HG03135 (cell line): ENCODE results near the gene WDR81.

Source experiments
- ATAC-seq: cut with Tn5 transposase; IDR thresholded peaks from one replicate; pipeline ENCODE4 v1.9.1; 2021; ENCODE audit warnings: mild to moderate bottlenecking, moderate library complexity; ENCODE audit not compliant: unreplicated experiment

WDR81 gene

DNA sequence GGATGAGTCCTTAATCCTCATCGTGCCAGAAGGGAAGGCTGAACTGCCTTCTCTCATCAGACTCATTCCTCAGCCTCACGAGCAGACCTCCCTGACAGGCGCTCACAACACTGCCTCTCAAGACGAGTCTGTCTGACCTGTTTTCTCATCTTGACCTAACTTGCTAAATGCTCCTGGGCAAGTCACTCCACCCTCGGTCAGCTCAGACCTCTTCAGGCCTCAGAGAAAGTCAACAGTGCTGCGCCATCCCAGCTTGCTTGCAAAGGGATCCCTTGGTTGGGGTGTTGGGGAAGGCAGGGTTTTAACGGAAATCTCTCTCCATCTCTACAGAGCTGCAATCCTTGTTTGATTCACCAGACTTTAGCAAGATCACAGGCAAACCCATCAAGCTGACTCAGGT is 52.4 kb downstream of the WDR81 start:
- ATAC-seq, result no peak

DNA sequence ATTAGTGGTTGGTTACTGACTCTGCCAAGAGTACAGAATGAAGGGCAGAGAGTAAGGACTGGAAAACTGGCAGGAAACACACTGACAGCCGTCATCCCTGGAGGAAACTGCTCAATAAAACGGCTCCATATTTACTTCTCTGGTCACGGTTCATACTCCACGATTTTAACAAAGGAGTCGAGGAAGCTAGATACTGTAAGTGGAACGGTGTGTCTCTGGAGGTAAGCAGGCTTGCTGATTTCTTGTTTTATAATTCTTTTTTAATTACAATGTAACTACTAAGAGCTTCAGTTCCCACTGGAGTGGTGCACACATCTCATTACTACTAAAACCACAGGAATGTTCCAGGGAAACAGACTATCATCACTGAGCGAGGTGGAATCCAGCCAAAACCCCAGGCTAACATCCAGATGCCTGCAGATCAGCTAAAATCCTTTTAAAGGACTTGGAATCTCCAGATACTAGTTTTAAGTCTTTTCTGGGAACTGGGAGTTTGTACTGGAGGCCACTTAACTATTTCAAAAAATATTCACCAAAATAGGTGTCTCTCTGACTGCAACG is 55.1 kb downstream of the WDR81 start:
- no peak for ATAC-seq

DNA sequence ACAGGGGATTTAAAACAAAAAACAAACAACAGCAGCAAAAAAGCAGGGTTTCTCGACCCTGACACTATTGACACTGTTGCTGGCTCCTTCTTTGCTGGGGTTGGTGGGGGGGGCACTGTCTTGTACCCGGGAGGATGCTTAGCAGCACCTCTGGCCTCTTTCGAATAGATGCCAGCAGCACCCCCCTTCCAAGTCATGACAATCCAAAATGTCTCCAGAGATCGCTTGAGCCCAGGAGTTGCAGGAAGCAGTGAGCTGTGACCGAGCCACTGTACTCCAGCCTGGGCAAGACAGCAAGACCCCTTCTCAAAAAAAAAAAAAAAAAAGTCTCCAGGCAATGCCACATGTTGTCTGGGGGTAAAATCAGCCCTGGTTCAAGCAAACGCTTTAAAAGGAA is 57.7 kb downstream of the WDR81 start:
- no peak for ATAC-seq

DNA sequence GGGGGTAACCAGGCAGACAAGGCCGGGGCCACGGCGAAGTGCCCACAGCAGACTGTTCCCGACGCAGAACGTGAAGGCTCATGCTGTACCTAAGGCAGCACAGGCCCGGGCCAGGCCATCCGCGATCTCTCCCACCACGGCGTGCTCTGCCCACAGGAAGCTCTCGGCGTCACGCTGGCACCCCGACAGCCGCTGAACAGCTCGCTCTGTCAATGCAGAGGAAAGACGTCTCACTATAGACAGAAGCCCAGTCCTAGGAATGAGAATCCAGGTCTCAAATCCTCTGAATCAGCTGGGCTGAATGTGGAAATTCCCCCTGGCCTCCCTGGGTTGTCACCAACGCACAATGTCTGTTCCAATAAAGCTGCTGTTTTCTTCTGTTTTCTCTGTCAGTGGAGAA is 58.8 kb downstream of the WDR81 start:
- no peak for ATAC-seq

DNA sequence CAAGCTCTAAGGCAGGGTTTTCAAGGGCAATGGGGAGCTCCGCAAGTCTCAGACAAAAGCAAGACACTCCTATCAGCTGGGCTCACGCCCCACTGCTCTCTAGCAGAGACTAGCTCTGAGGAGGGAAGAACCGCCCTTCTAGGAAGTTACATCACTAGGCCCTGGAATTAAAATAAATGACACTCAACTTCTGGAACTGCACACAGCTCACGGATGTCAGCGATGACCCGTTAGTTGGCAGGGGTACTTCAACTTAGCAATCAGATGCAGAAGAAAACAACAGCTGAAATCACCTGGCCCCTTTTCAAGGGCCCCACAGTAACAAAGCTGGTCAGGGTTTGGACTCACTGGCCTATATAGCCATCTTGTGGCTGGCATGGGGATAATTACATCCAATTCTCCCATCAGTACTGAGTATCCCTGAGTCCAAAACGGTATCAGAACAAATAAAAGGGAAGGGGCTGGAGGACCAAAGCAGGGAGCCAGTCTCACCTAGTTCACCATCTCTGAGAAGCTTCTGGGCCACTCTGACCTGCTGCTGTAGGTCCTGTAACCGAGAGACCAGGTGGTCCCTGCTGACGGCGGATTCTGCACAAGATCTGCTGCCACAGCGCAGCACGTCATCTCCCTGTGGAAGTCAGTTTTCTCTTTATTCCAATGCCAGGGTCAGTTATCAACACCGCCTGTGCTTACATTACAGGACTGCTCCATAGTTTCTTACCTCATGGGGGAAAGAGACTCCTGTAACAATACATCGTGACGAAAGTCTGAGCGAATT is 59.5 kb downstream of the WDR81 start:
- no peak for ATAC-seq

DNA sequence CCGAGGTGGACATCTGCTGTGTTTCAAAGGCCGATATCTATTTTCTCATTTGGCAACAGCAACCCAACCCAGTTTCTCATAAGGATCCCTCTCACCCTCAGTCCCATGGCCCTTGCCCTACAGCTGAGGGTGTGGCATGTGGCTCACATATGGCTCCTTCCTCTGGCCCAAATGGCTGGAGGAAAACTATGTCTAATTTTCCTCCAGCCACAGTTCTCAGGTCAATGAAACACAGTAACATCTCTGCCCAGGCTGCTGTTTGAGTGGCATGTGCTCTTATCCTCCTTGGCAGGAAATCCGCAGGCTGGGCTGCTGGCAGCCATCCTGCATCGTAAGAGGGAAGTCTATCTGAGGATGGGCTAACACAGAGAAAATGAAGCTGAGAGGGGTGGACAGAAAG is 61.4 kb downstream of the WDR81 start:
- no peak for ATAC-seq

DNA sequence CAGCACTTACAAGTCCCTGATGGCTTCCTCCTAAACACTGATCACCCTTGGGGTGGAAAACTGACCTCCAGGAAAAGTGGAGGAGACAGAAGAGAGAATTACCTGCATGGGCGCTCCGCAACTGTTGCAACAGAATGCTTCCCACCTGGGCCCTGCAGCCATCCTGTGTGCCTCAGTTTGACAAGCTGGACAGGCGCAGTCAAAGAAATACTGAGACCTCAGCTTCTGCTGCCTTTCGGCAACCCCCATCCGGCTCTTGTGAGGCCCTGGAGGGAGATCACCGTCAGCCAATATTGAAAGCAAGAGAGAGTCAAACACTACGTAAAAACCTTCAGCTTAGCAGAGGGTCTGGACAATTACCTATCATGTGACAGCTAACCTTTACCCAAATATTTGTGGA is 62.2 kb downstream of the WDR81 start:
- ATAC-seq, result no peak

DNA sequence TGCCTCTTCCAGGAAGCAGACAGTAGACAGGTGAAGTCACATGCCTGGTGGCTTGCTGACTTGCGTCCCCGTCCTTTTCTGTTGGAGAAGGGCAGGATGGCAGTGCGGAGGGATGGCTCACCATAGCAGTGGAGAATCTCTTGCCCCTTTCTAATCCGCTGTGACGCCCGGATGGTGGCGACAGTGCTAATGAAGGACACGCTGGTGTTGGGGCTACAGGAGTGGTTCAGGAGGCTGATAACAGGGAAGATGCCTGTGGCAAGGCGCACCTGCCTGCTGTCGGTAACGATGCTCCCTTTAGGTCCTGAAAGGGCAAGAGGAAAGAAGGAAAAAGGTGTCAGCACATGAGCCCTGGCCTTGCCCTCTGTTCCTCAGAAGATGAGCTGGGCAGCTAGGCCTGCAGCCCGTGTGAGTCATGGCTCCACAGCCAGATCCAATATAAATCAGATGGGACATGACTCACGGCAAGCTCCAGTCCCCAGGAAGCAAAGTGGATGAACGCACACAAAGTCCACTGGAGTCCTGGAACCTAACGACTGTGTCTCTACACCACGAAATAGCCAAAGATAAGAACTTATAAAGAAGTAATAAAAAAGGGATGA is 62.9 kb downstream of the WDR81 start:
- ATAC-seq, result no peak
